ENCODE results near the gene SRCIN1.

SRCIN1 gene

DNA sequence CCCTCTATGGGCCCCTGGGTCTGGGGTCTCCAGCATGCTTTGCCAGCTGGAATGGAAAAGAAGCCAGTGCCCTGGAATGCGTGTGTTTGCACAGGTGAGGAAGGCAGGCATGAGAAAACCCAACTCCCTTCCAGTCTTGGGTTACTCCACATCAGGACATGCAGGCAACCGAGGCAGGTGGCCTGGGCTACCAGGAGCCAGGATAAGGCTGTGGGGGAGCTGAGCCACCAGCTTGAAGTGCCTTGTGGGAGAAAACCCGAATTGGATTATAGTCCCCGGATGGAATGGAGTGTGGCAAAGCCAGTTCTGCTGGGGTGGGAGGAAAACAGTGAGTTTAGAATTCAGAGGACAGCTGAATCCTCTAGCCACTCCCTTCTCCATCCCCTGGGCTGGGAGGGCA, 7.2 kb downstream of the SRCIN1 start:
- DNase-seq (ENCODE audit: low read depth) = no peak

- no peak for DNase-seq (ENCODE audit: low read depth)
These were observed 8.4 kb downstream of the SRCIN1 start for GRCh38 chr17:38597375-38597774.

DNA sequence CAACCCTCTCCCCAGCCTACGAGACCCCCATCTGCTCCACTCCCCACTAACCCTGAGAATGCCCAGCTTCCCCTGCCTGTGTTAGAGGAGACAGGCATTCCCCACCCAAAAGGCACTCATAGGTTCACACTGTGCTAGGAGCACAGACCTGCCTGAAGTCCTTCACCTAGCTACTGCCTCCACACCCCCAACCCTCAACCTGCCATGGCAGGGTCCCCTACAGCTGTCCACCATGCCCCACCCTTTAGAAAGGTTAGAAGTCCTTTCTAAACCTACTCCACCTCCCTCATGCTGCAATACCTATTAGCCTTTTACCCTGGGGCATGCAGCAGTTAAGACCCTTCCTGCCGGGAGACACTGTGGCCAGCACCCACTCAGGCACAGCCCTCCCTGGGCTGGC, 9.1 kb downstream of the SRCIN1 start:
- DNase-seq (ENCODE audit: low read depth) = no peak

DNA sequence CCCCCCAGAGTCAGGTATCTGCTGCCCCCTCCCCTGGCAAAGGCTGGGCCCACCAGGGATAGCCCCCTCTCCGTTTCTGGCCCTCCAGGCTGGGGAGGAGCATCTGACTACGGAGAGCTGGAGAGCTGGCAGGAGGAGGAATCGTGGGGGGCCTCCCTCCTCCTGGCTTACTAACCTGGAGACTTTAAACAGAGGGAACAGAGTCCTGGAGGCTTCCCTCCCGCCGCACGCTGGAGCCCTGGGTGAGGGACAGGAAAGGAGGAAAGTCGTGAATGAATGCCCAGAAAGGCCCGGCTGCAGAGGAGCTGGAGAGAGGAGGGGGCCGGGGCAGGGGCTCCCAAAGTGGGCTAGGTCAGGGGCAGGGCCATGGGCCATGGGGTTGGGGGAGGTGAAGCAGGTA, 9.9 kb downstream of the SRCIN1 start:
- no peak for DNase-seq (ENCODE audit: low read depth)

- no peak for DNase-seq (ENCODE audit: low read depth)
These were observed 11.6 kb downstream of the SRCIN1 start for GRCh38 chr17:38594152-38594551.

- DNase-seq (ENCODE audit: low read depth) = no peak
These were observed 13.3 kb downstream of the SRCIN1 start for GRCh38 chr17:38592487-38592886.

- DNase-seq (ENCODE audit: low read depth) = no peak
These were observed 14.0 kb downstream of the SRCIN1 start for GRCh38 chr17:38591759-38592241.

DNA sequence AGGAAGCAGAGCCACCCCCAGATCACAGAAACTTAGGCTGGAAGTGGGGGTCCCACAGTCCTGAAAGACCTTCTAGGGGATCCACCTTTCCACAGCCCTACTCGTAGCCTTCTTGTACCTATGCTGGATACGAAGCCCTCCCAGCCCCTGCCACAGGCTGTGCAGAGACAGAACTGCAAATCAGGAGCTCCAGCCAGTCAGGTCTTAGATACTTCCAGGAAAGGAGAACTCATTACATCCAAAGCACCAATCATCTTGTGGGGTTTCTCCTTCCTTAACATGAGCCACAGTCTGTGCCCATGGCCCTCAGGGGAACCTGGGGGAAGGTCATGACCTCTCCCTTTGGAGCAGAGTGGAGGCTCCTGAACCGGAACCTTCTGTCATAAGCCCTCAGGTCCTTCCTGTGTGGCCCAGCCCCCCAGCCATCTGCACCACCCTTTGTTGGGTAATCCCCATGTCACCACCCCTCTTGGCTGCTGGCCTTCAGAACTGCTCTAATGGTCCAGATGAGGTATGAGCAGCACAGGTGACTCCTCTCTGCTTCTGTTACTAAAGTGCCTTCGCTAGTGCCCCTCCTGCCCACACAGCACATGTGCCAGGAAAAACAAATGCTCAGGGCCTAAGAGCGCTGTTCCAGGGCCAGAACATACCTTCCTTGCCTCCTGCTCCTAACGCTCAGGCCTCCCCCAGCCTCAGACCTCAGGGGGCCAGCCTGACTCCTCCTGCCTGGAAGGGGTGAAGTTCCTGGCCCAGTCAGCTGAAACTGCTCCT, 14.6 kb downstream of the SRCIN1 start:
- no peak for DNase-seq (ENCODE audit: low read depth)

DNA sequence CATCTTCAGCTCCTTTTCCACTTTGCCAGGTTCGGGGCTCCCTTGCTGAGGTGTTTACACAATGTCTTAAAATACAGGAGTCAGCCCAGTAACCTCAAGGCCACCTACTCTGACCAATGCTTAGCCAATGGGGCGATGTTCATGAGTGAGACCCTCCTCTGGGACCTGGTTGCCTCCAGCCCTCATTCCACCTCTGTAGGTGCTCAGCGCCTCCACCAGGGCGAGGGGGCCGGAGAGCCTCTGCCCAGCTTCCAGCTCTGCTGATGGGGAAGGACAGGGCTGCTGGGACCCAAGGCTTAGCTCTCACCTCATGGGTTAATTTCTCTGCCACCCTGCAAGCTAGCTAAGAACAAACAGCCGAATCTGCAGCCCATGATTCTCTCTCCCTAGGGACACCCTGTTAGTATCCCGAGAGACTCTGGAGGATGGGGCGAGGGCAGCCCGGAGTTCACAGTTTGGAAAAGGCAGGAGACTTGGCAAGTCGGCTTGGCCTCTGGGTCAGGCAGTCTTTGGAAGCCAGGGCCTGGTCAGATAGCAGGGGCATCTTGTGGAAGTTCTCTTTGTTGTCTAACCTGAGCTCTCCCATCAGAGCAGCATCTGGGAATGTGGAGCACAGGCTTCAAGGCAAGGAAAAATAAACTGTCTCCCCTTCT, 16.2 kb downstream of the SRCIN1 start:
- no peak for DNase-seq (ENCODE audit: low read depth)

GRCh38 chr17:38588788-38589174, 17.0 kb downstream of the SRCIN1 start:
- DNase-seq (ENCODE audit: low read depth) = no peak

DNA sequence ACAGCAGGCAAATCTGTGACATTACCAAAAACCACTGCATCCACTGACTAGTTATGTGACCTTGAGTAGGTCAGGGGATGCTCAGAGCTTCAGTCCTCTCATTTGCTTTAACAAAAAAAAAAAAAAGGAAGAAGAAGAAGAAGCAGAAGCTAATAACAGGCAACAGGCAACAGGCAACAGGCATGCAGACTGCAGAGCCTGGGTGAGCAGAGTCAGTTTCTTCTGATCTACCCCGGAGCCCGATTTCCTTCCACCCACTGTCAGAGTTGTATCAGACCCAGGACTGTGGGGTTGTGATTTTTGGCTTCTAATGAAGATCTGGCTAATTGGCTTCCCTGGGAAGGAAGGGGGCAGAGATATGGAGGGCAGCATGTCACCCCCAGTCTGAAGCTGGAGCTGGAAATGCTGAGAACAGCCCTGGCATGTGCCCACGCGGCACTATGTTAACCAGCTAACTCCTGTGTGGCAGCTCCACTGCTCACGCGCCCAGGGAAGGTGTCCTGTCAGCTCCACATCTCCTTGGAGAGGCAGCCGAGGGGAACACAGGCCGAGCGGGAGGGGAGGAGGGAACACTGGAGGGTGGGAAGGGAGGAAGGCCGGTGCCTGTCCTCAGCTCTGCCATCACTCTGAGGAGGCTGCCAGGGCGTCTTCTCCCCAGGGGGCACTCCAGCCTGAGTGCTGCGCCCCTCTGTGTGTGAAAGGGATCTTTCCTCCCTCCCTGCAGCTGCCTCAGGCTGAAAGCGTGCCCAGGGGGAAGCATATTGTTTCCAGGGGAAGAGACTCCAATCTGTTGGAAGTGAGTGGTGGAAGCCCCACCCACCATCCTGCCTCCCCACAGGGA, 17.6 kb downstream of the SRCIN1 start:
- DNase-seq (ENCODE audit: low read depth) = no peak

GRCh38 chr17:38587203-38587602, 18.5 kb downstream of the SRCIN1 start:
- no peak for DNase-seq (ENCODE audit: low read depth)

GRCh38 chr17:38586788-38587187, 19.0 kb downstream of the SRCIN1 start:
- DNase-seq (ENCODE audit: low read depth) = no peak

DNA sequence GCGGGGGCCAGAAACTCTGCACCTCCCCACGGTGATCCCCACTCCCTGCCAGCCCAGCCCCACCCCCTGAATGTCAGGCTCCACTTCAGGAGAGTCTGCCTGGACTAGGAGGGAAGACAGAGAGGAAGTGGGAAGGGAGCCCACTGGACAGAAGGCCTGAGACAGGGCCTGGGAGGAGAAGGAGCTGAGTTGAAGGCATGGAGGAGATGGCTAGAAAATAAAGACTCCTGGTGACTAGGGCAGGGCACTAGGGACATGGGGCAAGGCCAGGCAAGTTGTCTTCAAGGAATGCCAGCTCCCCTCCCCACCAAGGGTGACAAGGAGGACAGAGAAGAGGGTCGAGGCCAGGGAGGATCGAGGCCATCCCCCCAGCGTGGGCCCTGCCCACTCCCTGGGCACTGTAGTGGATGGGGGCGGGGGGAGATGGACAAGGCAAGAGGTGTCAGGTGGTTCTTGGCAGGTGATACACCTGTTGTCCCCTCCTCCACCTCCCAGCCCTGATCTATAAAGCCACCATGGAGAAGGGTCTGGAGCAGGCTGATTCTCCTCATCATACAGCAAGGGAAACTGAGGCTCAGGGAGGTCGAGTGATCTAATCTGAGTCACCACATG, 19.7 kb downstream of the SRCIN1 start:
- no peak for DNase-seq (ENCODE audit: low read depth)

- DNase-seq (ENCODE audit: low read depth) = no peak
These were observed 20.5 kb downstream of the SRCIN1 start for GRCh38 chr17:38585056-38585917.

- DNase-seq (ENCODE audit: low read depth) = no peak
These were observed 21.3 kb downstream of the SRCIN1 start for GRCh38 chr17:38584350-38584925.

GRCh38 chr17:38583828-38584349, 21.9 kb downstream of the SRCIN1 start:
- DNase-seq (ENCODE audit: low read depth) = no peak

GRCh38 chr17:38583176-38583575, 22.6 kb downstream of the SRCIN1 start:
- no peak for DNase-seq (ENCODE audit: low read depth)

- no peak for DNase-seq (ENCODE audit: low read depth)
These were observed 23.7 kb downstream of the SRCIN1 start for GRCh38 chr17:38582069-38582468.

DNA sequence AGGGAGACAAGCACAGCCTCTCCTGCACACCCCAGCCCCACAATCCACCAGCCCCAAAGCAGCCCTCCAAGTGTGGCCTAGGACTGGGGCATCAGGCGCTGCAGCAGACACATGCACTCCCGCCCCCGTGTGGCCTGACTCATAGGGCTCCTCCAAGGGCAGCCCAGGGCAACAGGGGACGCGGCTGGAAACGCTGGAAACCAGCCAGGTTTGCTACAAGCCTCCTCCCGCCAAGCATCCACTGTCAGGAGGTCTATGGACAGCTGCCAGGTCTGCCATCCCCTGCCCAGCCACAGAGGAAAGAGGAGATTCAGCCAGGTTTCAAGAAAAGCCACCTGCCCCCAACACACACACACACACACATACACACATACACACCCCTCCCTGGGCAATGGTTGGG, 25.8 kb downstream of the SRCIN1 start:
- no peak for DNase-seq (ENCODE audit: low read depth)

DNA sequence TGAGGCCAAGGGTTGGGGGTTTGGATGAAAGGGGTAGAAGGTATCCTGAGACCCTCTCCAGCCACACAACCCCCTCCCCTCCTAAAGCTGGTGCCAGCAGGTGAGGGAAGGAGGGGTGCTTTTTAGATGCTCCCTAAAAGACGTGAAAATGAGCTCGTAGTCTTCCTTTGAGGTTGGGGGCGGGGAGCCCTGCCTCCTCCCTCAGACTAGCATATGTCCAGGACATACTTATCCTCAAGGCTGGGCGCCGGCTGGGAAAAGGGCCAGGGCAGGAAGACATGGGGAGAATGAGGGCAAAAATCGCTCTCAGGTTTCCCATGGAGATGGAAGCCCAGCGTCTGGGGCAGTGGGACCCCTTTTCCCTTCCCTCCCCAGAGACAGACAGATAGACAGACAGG, 26.7 kb downstream of the SRCIN1 start:
- DNase-seq (ENCODE audit: low read depth) = no peak
